WTC11 (cell line): ENCODE results near the gene ZNF879. TPM values are rescaled to one million over a fixed set of nuclear protein-coding genes. Genes with fewer than 3 reads are reported as not detected.

ENCODE experiments used
- ATAC-seq: fragments of 200-7000 bp; cut with Tn5 transposase; 2 replicates; pipeline ENCODE4 v1.10.0; 2021; ENCODE audit warnings: mild to moderate bottlenecking, moderate library complexity
- CTCF ChIA-PET: fragments of 300-600 bp; sonication (Branson Sonifier 250); formaldehyde crosslinking; loops from one replicate; lab custom pipeline; 2021; ENCODE audit warnings: antibody characterized with exemption; lab: Charles Lee
- POLR2A ChIA-PET: fragments of 350-600 bp; sonication (Branson Sonifier 250); formaldehyde crosslinking; loops from one replicate; lab custom pipeline; 2021; ENCODE audit warnings: antibody characterized with exemption; lab: Charles Lee
- DNase-seq: peaks from one replicate; pipeline ENCODE4 v3.0.0; 2021; ENCODE audit warnings: low spot score
- H3K27ac Mint-ChIP-seq: 2 replicates; pipeline ENCODE4 v1.8.0; 2021; ENCODE audit warnings: mixed read lengths
- H3K27me3 Mint-ChIP-seq: 2 replicates; pipeline ENCODE4 v1.8.0; 2021; ENCODE audit warnings: low read depth, mild to moderate bottlenecking, moderate library complexity, mixed read lengths
- H3K36me3 Mint-ChIP-seq: 2 replicates; pipeline ENCODE4 v1.8.0; 2021; ENCODE audit warnings: mixed read lengths
- H3K4me1 Mint-ChIP-seq: 2 replicates; pipeline ENCODE4 v1.8.0; 2022; ENCODE audit warnings: mixed read lengths
- H3K4me3 Mint-ChIP-seq: 2 replicates; pipeline ENCODE4 v1.8.0; 2021; ENCODE audit warnings: mild to moderate bottlenecking, moderate library complexity, mixed read lengths
- H3K9me3 Mint-ChIP-seq: 2 replicates; pipeline ENCODE4 v1.8.0; 2021; ENCODE audit warnings: mixed read lengths
- ATF1 ChIP-seq: sonication (generic); formaldehyde crosslinking; IDR thresholded peaks from 2 replicates; pipeline ENCODE4 v1.8.1; 2023; ENCODE audit warnings: mild to moderate bottlenecking, moderate library complexity, missing genetic modification reagents
- CDX4 ChIP-seq: fragments of 250-450 bp; sonication (Bioruptor Pico); IDR thresholded peaks from 2 replicates; pipeline ENCODE4 v1.9.0; 2021; ENCODE audit warnings: moderate library complexity, mild to moderate bottlenecking, inconsistent platforms, borderline replicate concordance
- CTCF ChIP-seq: fragments of 200-600 bp; IDR thresholded peaks from 2 replicates; pipeline ENCODE4 v1.8.0; 2022; ENCODE audit warnings: antibody characterized with exemption
- EMX1 ChIP-seq: fragments of 250-450 bp; sonication (Bioruptor Pico); IDR thresholded peaks from 2 replicates; pipeline ENCODE4 v1.8.0; 2021; ENCODE audit warnings: mild to moderate bottlenecking
- FOXJ3 ChIP-seq: sonication (generic); formaldehyde crosslinking; IDR thresholded peaks from 2 replicates; pipeline ENCODE4 v1.9.0; 2021; ENCODE audit warnings: missing genetic modification reagents, mild to moderate bottlenecking, borderline replicate concordance
- HMGA2 ChIP-seq: fragments of 250-450 bp; sonication (Bioruptor Pico); IDR thresholded peaks from 2 replicates; pipeline ENCODE4 v1.4.0; 2021; ENCODE audit warnings: mild to moderate bottlenecking, moderate library complexity
- IRF2 ChIP-seq: sonication (generic); formaldehyde crosslinking; IDR thresholded peaks from 2 replicates; pipeline ENCODE4 v1.8.0; 2022; ENCODE audit warnings: low read depth, missing genetic modification reagents, borderline replicate concordance
- MAX ChIP-seq: sonication (generic); formaldehyde crosslinking; IDR thresholded peaks from 2 replicates; pipeline ENCODE4 v1.8.0; 2022; ENCODE audit warnings: mild to moderate bottlenecking, missing genetic modification reagents
- NFE2L1 ChIP-seq: sonication (generic); formaldehyde crosslinking; IDR thresholded peaks from 2 replicates; pipeline ENCODE4 v1.8.1; 2023; ENCODE audit warnings: missing genetic modification reagents
- OVOL2 ChIP-seq: fragments of 250-450 bp; sonication (Bioruptor Pico); IDR thresholded peaks from 2 replicates; pipeline ENCODE4 v1.9.0; 2021; ENCODE audit warnings: mild to moderate bottlenecking, borderline replicate concordance
- PRDM15 ChIP-seq: sonication (generic); formaldehyde crosslinking; IDR thresholded peaks from 2 replicates; pipeline ENCODE4 v1.8.0; 2022; ENCODE audit warnings: missing genetic modification reagents
- TCF7 ChIP-seq: sonication (generic); formaldehyde crosslinking; IDR thresholded peaks from 2 replicates; pipeline ENCODE4 v1.8.0; 2022; ENCODE audit warnings: mild to moderate bottlenecking, low read depth, missing genetic modification reagents, moderate library complexity
- USF1 ChIP-seq: sonication (generic); formaldehyde crosslinking; IDR thresholded peaks from 2 replicates; pipeline ENCODE4 v1.8.0; 2022; ENCODE audit warnings: mild to moderate bottlenecking, missing genetic modification reagents
- USF2 ChIP-seq: sonication (generic); formaldehyde crosslinking; IDR thresholded peaks from 2 replicates; pipeline ENCODE4 v1.8.1; 2023; ENCODE audit warnings: mild to moderate bottlenecking, missing genetic modification reagents, moderate library complexity
- ZNF232 ChIP-seq: sonication (generic); formaldehyde crosslinking; IDR thresholded peaks from 2 replicates; pipeline ENCODE4 v1.8.0; 2022; ENCODE audit warnings: mild to moderate bottlenecking, missing genetic modification reagents
- ZNF423 ChIP-seq: fragments of 250-450 bp; sonication (Bioruptor Pico); IDR thresholded peaks from 2 replicates; pipeline ENCODE4 v2.1.2; 2022; ENCODE audit warnings: mild to moderate bottlenecking, moderate library complexity
- ZNF512 ChIP-seq: sonication (generic); formaldehyde crosslinking; IDR thresholded peaks from 2 replicates; pipeline ENCODE4 v1.8.1; 2022; ENCODE audit warnings: missing genetic modification reagents, borderline replicate concordance
- total RNA-seq: library from RNA; stranded (reverse); gene quantifications from 3 replicates; pipeline ENCODE4 v1.2.3, GENCODE V29; 2021

The ZNF879 gene
- total RNA-seq, 1 experiment from 2014 or later, result 5.2 TPM

- Mint-ChIP-seq H3K9me3 (peaks cover 19% of the 10 kb centered on the region), H3K36me3 (peaks cover 6% of the 10 kb centered on the region), H3K4me3 (no peak overlapping the region), H3K4me1 (peaks cover 19% of the 10 kb centered on the region), H3K27me3 (peaks cover 61% of the 10 kb centered on the region), H3K27ac (no peak overlapping the region)
- no peak for TF ChIP-seq OVOL2 (CRISPR knock-in tag)
- TF ChIP-seq CDX4 (CRISPR knock-in tag), result no peak
- TF ChIP-seq CTCF, result no peak
- TF ChIP-seq USF1 (CRISPR knock-in tag), result no peak
- no peak for TF ChIP-seq EMX1
- TF ChIP-seq PRDM15 (CRISPR knock-in tag), result no peak
- no peak for TF ChIP-seq TCF7
- no peak for TF ChIP-seq ZNF423 (CRISPR knock-in tag)
- no peak for TF ChIP-seq MAX (CRISPR knock-in tag)
- no peak for TF ChIP-seq FOXJ3 (CRISPR knock-in tag)
- TF ChIP-seq USF2 (CRISPR knock-in tag), result no peak
- TF ChIP-seq ZNF232 (CRISPR knock-in tag), result no peak
- no peak for TF ChIP-seq IRF2 (CRISPR knock-in tag)
- no peak for TF ChIP-seq HMGA2 (CRISPR knock-in tag)
- no peak for TF ChIP-seq ZNF512 (CRISPR knock-in tag)
- no peak for TF ChIP-seq ATF1
- no peak for TF ChIP-seq NFE2L1
- DNase-seq, result no peak
- ATAC-seq, result no peak
- POLR2A ChIA-PET, result no interaction called here
- CTCF ChIA-PET, result interaction anchor here (0.5 kb wide), 1 partner anchor 52 kb away, joined by 3 read pairs; no protein-coding TSS in a partner anchor
Observed at GRCh38 chr5:178992291-178992895, 31.2 kb upstream of the ZNF879 start.
